ENCODE measurements around the gene MYOZ2. TPM values are rescaled to one million over a fixed set of nuclear protein-coding genes. Genes with fewer than 3 reads are reported as not detected.
A peak's percentile ranks its signal among the peaks of the same experiment; 100 is the strongest.
"Not testable (repeated sequence)": the region's sequence is repeated elsewhere in the genome, so short reads cannot be mapped to it uniquely, and the experiment has no call there.

Gene MYOZ2
- total RNA-seq, 6 experiments from 2014 or later, result 0.07 to 0.19 (median 0.12) TPM; not detected in 3

- 58% methylated on average over 2 of the region's 2 CpGs for WGBS (ENCODE audit: insufficient coverage, low coverage, low lambda C conversion rate, missing lambda C conversion rate)
Measured at GRCh38 chr4:119152741-119153140, 17.1 kb downstream of the MYOZ2 start.

GRCh38 chr4:119162174-119162573 lies 26.5 kb downstream of the MYOZ2 start:
- intact Hi-C loops (cut with DNase I), result no loop called here
- no peak for ATAC-seq
- H3K4me3 ChIP-seq, result no peak overlapping the region
- no peaks in the 10 kb centered on the region for H3K27me3 ChIP-seq
- H3K4me1 ChIP-seq, result no peaks in the 10 kb centered on the region
- no peaks in the 10 kb centered on the region for H3K9me3 ChIP-seq
- WGBS (ENCODE audit: insufficient coverage, low coverage, low lambda C conversion rate, missing lambda C conversion rate), result 58% methylated on average over 3 of the region's 5 CpGs
- H3K36me3 ChIP-seq, result no peaks in the 10 kb centered on the region
- TF ChIP-seq CTCF (IDR thresholded peaks at IDR 0.05) (no peak), POLR2A (IDR thresholded peaks at IDR 0.05) (no peak)
- no peak for DNase-seq
- H3K27ac ChIP-seq, result no peak overlapping the region

More at GRCh38 chr4:119152741-119153140, 17.1 kb downstream of the MYOZ2 start:
- DNase-seq, result no peak
- H3K4me3 ChIP-seq, result no peak overlapping the region
- H3K27ac ChIP-seq, result no peak overlapping the region
- H3K27me3 ChIP-seq, result no peaks in the 10 kb centered on the region
- ATAC-seq, result no peak
- no peaks in the 10 kb centered on the region for H3K36me3 ChIP-seq
- H3K4me1 ChIP-seq, result no peaks in the 10 kb centered on the region
- TF ChIP-seq CTCF (IDR thresholded peaks at IDR 0.05) (no peak), POLR2A (IDR thresholded peaks at IDR 0.05) (no peak)
- H3K9me3 ChIP-seq, result no peaks in the 10 kb centered on the region
- intact Hi-C loops (cut with DNase I), result no loop called here

- Histone ChIP-seq H3K27ac (no peak overlapping the region), H3K9me3 (no peaks in the 10 kb centered on the region), H3K4me3 (no peak overlapping the region), H3K36me3 (no peaks in the 10 kb centered on the region), H3K4me1 (no peaks in the 10 kb centered on the region), H3K27me3 (no peaks in the 10 kb centered on the region)
- intact Hi-C loops (cut with DNase I), result no loop called here
- TF ChIP-seq POLR2A (IDR thresholded peaks at IDR 0.05) (no peak), CTCF (IDR thresholded peaks at IDR 0.05) (no peak)
- ATAC-seq (no peak), DNase-seq (no peak)
- whole genome bisulfite sequencing (ENCODE audit: insufficient coverage, low coverage, low lambda C conversion rate, missing lambda C conversion rate), result 71% methylated on average over 3 of the region's 3 CpGs
Measured at GRCh38 chr4:119165767-119166166, 30.1 kb downstream of the MYOZ2 start.

- DNase-seq (no peak), ATAC-seq (no peak)
- Histone ChIP-seq H3K27me3 (no peaks in the 10 kb centered on the region), H3K36me3 (no peaks in the 10 kb centered on the region), H3K4me3 (no peak overlapping the region), H3K9me3 (no peaks in the 10 kb centered on the region), H3K27ac (no peak overlapping the region), H3K4me1 (no peaks in the 10 kb centered on the region)
- intact Hi-C loops (cut with DNase I), result no loop called here
- TF ChIP-seq CTCF (IDR thresholded peaks at IDR 0.05) (no peak), POLR2A (IDR thresholded peaks at IDR 0.05) (no peak)
Measured at GRCh38 chr4:119170195-119170594, 34.6 kb downstream of the MYOZ2 start.

- intact Hi-C loops (cut with DNase I), result no loop called here
- Histone ChIP-seq H3K36me3 (no peaks in the 10 kb centered on the region), H3K4me1 (no peaks in the 10 kb centered on the region), H3K9me3 (no peaks in the 10 kb centered on the region), H3K4me3 (no peak overlapping the region), H3K27me3 (no peaks in the 10 kb centered on the region), H3K27ac (no peak overlapping the region)
- TF ChIP-seq POLR2A (IDR thresholded peaks at IDR 0.05) (no peak), CTCF (IDR thresholded peaks at IDR 0.05) (no peak)
- DNase-seq, result no peak
- 72% methylated on average over 7 of the region's 7 CpGs for WGBS (ENCODE audit: insufficient coverage, low coverage, low lambda C conversion rate, missing lambda C conversion rate)
- no peak for ATAC-seq
Measured at GRCh38 chr4:119172223-119172622, 36.6 kb downstream of the MYOZ2 start.

GRCh38 chr4:119173729-119174361 lies 38.2 kb downstream of the MYOZ2 start:
- H3K9me3 ChIP-seq; H3K4me3 ChIP-seq; intact Hi-C loops (cut with DNase I); H3K27me3 ChIP-seq; ATAC-seq; H3K4me1 ChIP-seq; H3K27ac ChIP-seq; H3K36me3 ChIP-seq: not testable (repeated sequence)
- no CpG with 5 or more reads among the region's 30 CpGs for WGBS (ENCODE audit: insufficient coverage, low coverage, low lambda C conversion rate, missing lambda C conversion rate)
- peak in 2 of 3 donors; percentile 18 to 49 for DNase-seq
